Measurements from ENCODE around the gene IYD. TPM values are rescaled to one million over a fixed set of nuclear protein-coding genes. Genes with fewer than 3 reads are reported as not detected.

The IYD gene
- total RNA-seq, 4 donors from 2014 or later, result under 0.01 to 1.4 TPM; not detected in 2

- no peak for TF ChIP-seq CTCF (IDR thresholded peaks at IDR 0.05; ENCODE audit: low read depth)
Measured at GRCh38 chr6:150327117-150327774, 41.6 kb upstream of the IYD start.

GRCh38 chr6:150328744-150329405 lies 39.9 kb upstream of the IYD start:
- TF ChIP-seq CTCF (IDR thresholded peaks at IDR 0.05; ENCODE audit: low read depth), result no peak

- TF ChIP-seq CTCF (IDR thresholded peaks at IDR 0.05; ENCODE audit: low read depth), result no peak
Measured at GRCh38 chr6:150331344-150331743, 37.5 kb upstream of the IYD start.

GRCh38 chr6:150332939-150333584 lies 35.8 kb upstream of the IYD start:
- no peak for TF ChIP-seq CTCF (IDR thresholded peaks at IDR 0.05; ENCODE audit: low read depth)

- no peak for TF ChIP-seq CTCF (IDR thresholded peaks at IDR 0.05; ENCODE audit: low read depth)
Measured at GRCh38 chr6:150333585-150333941, 35.2 kb upstream of the IYD start.

GRCh38 chr6:150334790-150335783 lies 33.7 kb upstream of the IYD start:
- no peak for TF ChIP-seq CTCF (IDR thresholded peaks at IDR 0.05; ENCODE audit: low read depth)

Measured in subcutaneous adipose tissue (tissue), 4 donors.